Erythroblast (primary cell): ENCODE results near the gene ATOSA.

ENCODE experiments used
- GATA1 ChIP-seq: IDR thresholded peaks from 2 replicates; pipeline ENCODE4 v1.6.1; 2011; ENCODE audit warnings: low read depth, mild to moderate bottlenecking, control low read depth, low read length, moderate library complexity
- POLR2A ChIP-seq: IDR thresholded peaks from 2 replicates; pipeline ENCODE4 v1.6.1; 2011; ENCODE audit warnings: mild to moderate bottlenecking, low read length

DNA sequence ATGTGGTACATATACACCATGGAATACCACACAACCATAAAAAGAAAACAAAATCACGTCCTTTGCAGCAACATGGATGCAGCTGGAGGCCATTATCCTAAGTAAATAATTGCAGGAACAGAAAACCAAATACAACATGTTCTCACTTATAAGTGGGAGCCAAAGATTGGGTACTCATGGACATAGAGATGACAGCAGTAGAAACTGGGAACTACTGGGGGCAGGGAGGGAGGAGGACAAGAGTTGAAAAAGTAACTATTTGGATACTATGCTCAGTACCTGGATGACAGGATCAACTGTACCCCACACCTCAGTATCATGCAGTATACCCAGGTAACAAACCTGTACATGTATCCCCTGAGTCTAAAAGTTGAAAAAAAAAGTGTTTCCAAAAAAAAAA, 23.2 kb upstream of the ATOSA start:
- no peak for TF ChIP-seq POLR2A
- no peak for TF ChIP-seq GATA1
